HepG2 (cell line): ENCODE measurements around the gene RAB1B. TPM values are rescaled to one million over a fixed set of nuclear protein-coding genes. Genes with fewer than 3 reads are reported as not detected.
A peak's percentile ranks its signal among the peaks of the same experiment; 100 is the strongest.

Source experiments
- NR2C2 ChIP-seq: sonication (generic); formaldehyde crosslinking; IDR thresholded peaks from 2 replicates; pipeline ENCODE4 v1.4.0; 2020; ENCODE audit warnings: missing genetic modification reagents, mild to moderate bottlenecking, moderate library complexity, borderline replicate concordance
- REPIN1 ChIP-seq: sonication (generic); formaldehyde crosslinking; IDR thresholded peaks from 2 replicates; pipeline ENCODE4 v1.8.0; 2022; ENCODE audit warnings: missing genetic modification reagents, low read depth, mild to moderate bottlenecking, borderline replicate concordance
- RFX5 ChIP-seq: IDR thresholded peaks from 2 replicates; pipeline ENCODE4 v1.6.1; 2011; ENCODE audit warnings: low read depth, low read length, improper control_type of control experiment
- SALL1 ChIP-seq: sonication (generic); formaldehyde crosslinking; IDR thresholded peaks from 2 replicates; pipeline ENCODE4 v1.8.0; 2022; ENCODE audit warnings: mild to moderate bottlenecking, missing genetic modification reagents
- TCF12 ChIP-seq, 2 experiments: fragments of 450-650 bp in 1 of 2; sonication (generic) in 1 of 2; formaldehyde crosslinking in 1 of 2; IDR thresholded peaks; 2 replicates each; pipeline versions ENCODE4 v1.6.1 to v1.8.0; 2017 to 2022; ENCODE audit warnings: antibody characterized with exemption in 1 of 2, mild to moderate bottlenecking in 1 of 2, missing genetic modification reagents in 1 of 2, moderate library complexity in 1 of 2
- ZNF225 ChIP-seq: sonication (generic); formaldehyde crosslinking; IDR thresholded peaks from 2 replicates; pipeline ENCODE4 v1.4.0; 2020; ENCODE audit warnings: mild to moderate bottlenecking, missing genetic modification reagents
- ZNF275 ChIP-seq: sonication (generic); formaldehyde crosslinking; IDR thresholded peaks from 2 replicates; pipeline ENCODE4 v1.8.0; 2022; ENCODE audit warnings: missing genetic modification reagents, mild to moderate bottlenecking, inconsistent platforms, borderline replicate concordance
- ZNF326 ChIP-seq: sonication (generic); formaldehyde crosslinking; IDR thresholded peaks from 2 replicates; pipeline ENCODE4 v1.4.0; 2020; ENCODE audit warnings: missing genetic modification reagents, borderline replicate concordance
- ZNF484 ChIP-seq: sonication (generic); formaldehyde crosslinking; IDR thresholded peaks from 2 replicates; pipeline ENCODE4 v1.5.1; 2020; ENCODE audit warnings: mild to moderate bottlenecking, low read depth, missing genetic modification reagents, borderline replicate concordance
- ZNF556 ChIP-seq: sonication (generic); formaldehyde crosslinking; IDR thresholded peaks from 2 replicates; pipeline ENCODE4 v1.4.0; 2020; ENCODE audit warnings: mild to moderate bottlenecking, missing genetic modification reagents, borderline replicate concordance
- ZSCAN31 ChIP-seq: sonication (generic); formaldehyde crosslinking; IDR thresholded peaks from 2 replicates; pipeline ENCODE4 v1.5.0; 2020; ENCODE audit warnings: low read depth, mild to moderate bottlenecking, missing genetic modification reagents
- polyA plus RNA-seq, 8 experiments: library from polyadenylated mRNA; depleted of rRNA in 3 of 8; stranded (reverse) in 7 of 8; unstranded in 1 of 8; fragments of >200 nt; fragmentation: Illumina TruSeq in 4 of 8; extraction: Trizol in 4 of 8; gene quantifications; 2 replicates each; pipeline versions ENCODE4 v1.2.1 to v1.2.3, GENCODE V29; 2011 to 2016; ENCODE audit warnings: low read depth in 4 of 8, missing spikeins in 1 of 8, mixed read lengths in 1 of 8; ENCODE audit not compliant: insufficient read depth in 1 of 8
- total RNA-seq, 5 experiments: library from RNA; depleted of rRNA; stranded (reverse); fragments of >200 nt; fragmentation: Illumina TruSeq; extraction: Trizol; gene quantifications; 2 replicates each; pipeline ENCODE4 v1.2.3, GENCODE V29; 2016; ENCODE audit warnings: low read depth in 1 of 5
- TF ChIP-seq, protein P1 (sequence below): sonication (generic); formaldehyde crosslinking; IDR thresholded peaks from 2 replicates; pipeline ENCODE4 v1.4.0; 2020; ENCODE audit warnings: missing genetic modification reagents
- TF ChIP-seq, protein P2 (sequence below): sonication (generic); formaldehyde crosslinking; IDR thresholded peaks from 2 replicates; pipeline ENCODE4 v1.4.0; 2020; ENCODE audit warnings: missing genetic modification reagents
- TF ChIP-seq, protein P3 (sequence below), 2 experiments: fragments of 450-650 bp in 1 of 2; sonication (generic) in 1 of 2; formaldehyde crosslinking; IDR thresholded peaks; 2 replicates each; pipeline versions ENCODE4 v1.5.0 to v1.8.0; 2020 to 2022; ENCODE audit warnings: mild to moderate bottlenecking in 1 of 2, missing genetic modification reagents in 1 of 2
- TF ChIP-seq, protein P4 (sequence below): sonication (generic); formaldehyde crosslinking; IDR thresholded peaks from 2 replicates; pipeline ENCODE4 v1.5.0; 2020; ENCODE audit warnings: missing genetic modification reagents
- TF ChIP-seq, protein P5 (sequence below): sonication (generic); formaldehyde crosslinking; IDR thresholded peaks from 2 replicates; pipeline ENCODE4 v1.8.0; 2022; ENCODE audit warnings: missing genetic modification reagents, low read depth, mild to moderate bottlenecking, borderline replicate concordance

RAB1B gene
- total and polyA plus RNA-seq, 2 of the 13 experiments (the other 11 are each of a cell fraction or from before 2014, with no cell fraction given), result 77.9 to 87.9 TPM

- TF ChIP-seq, protein P1, sequence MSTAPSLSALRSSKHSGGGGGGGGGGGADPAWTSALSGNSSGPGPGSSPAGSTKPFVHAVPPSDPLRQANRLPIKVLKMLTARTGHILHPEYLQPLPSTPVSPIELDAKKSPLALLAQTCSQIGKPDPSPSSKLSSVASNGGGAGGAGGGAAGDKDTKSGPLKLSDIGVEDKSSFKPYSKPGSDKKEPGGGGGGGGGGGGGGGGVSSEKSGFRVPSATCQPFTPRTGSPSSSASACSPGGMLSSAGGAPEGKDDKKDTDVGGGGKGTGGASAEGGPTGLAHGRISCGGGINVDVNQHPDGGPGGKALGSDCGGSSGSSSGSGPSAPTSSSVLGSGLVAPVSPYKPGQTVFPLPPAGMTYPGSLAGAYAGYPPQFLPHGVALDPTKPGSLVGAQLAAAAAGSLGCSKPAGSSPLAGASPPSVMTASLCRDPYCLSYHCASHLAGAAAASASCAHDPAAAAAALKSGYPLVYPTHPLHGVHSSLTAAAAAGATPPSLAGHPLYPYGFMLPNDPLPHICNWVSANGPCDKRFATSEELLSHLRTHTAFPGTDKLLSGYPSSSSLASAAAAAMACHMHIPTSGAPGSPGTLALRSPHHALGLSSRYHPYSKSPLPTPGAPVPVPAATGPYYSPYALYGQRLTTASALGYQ (CRISPR knock-in tag), result peak; percentile 36; the same call in 1 of the 2 replicates
- TF ChIP-seq, protein P2, sequence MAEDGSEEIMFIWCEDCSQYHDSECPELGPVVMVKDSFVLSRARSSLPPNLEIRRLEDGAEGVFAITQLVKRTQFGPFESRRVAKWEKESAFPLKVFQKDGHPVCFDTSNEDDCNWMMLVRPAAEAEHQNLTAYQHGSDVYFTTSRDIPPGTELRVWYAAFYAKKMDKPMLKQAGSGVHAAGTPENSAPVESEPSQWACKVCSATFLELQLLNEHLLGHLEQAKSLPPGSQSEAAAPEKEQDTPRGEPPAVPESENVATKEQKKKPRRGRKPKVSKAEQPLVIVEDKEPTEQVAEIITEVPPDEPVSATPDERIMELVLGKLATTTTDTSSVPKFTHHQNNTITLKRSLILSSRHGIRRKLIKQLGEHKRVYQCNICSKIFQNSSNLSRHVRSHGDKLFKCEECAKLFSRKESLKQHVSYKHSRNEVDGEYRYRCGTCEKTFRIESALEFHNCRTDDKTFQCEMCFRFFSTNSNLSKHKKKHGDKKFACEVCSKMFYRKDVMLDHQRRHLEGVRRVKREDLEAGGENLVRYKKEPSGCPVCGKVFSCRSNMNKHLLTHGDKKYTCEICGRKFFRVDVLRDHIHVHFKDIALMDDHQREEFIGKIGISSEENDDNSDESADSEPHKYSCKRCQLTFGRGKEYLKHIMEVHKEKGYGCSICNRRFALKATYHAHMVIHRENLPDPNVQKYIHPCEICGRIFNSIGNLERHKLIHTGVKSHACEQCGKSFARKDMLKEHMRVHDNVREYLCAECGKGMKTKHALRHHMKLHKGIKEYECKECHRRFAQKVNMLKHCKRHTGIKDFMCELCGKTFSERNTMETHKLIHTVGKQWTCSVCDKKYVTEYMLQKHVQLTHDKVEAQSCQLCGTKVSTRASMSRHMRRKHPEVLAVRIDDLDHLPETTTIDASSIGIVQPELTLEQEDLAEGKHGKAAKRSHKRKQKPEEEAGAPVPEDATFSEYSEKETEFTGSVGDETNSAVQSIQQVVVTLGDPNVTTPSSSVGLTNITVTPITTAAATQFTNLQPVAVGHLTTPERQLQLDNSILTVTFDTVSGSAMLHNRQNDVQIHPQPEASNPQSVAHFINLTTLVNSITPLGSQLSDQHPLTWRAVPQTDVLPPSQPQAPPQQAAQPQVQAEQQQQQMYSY (CRISPR knock-in tag), result no peak
- TF ChIP-seq ZNF484 (CRISPR knock-in tag), result no peak
- no peak for TF ChIP-seq REPIN1 (CRISPR knock-in tag)
- no peak for TF ChIP-seq NR2C2 (CRISPR knock-in tag)
- TF ChIP-seq ZSCAN31 (CRISPR knock-in tag), result no peak; the same call in 1 of the 2 replicates
- no peak for TF ChIP-seq ZNF275 (CRISPR knock-in tag)
- TF ChIP-seq ZNF225, result no peak
- TF ChIP-seq, protein P3, sequence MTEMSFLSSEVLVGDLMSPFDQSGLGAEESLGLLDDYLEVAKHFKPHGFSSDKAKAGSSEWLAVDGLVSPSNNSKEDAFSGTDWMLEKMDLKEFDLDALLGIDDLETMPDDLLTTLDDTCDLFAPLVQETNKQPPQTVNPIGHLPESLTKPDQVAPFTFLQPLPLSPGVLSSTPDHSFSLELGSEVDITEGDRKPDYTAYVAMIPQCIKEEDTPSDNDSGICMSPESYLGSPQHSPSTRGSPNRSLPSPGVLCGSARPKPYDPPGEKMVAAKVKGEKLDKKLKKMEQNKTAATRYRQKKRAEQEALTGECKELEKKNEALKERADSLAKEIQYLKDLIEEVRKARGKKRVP (CRISPR knock-in tag; IDR thresholded peaks at IDR 0.05), result 0 out of 4 replicates have a peak, but pooled peaks of 1 of the 2 experiments have one; percentile 4
- TF ChIP-seq, protein P4, sequence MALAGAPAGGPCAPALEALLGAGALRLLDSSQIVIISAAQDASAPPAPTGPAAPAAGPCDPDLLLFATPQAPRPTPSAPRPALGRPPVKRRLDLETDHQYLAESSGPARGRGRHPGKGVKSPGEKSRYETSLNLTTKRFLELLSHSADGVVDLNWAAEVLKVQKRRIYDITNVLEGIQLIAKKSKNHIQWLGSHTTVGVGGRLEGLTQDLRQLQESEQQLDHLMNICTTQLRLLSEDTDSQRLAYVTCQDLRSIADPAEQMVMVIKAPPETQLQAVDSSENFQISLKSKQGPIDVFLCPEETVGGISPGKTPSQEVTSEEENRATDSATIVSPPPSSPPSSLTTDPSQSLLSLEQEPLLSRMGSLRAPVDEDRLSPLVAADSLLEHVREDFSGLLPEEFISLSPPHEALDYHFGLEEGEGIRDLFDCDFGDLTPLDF (CRISPR knock-in tag), result peak; percentile 48; the same call in 1 of the 2 replicates
- no peak for TF ChIP-seq TCF12 (IDR thresholded peaks at IDR 0.05)
- TF ChIP-seq TCF12 (CRISPR knock-in tag; IDR thresholded peaks at IDR 0.05), result 0 out of 2 replicates have a peak, but pooled peaks have one; percentile 81
- peak; percentile 34 for TF ChIP-seq SALL1
- no peak for TF ChIP-seq ZNF326 (CRISPR knock-in tag)
- TF ChIP-seq RFX5, result no peak
- TF ChIP-seq, protein P5, sequence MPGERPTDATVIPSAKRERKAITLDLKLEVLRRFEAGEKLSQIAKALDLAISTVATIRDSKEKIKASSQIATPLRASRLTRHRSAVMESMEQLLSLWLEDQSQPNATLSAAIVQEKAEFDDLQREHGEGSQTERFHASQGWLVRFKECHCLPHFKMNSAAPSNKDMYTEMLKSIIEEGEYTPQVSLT (CRISPR knock-in tag), result no peak
- no peak for TF ChIP-seq ZNF556 (CRISPR knock-in tag)
These were observed 44.3 kb downstream of the RAB1B start (continued) for GRCh38 chr11:66312549-66313320.
